HepG2 (cell line): ENCODE measurements around the gene FAM193A. TPM values are rescaled to one million over a fixed set of nuclear protein-coding genes. Genes with fewer than 3 reads are reported as not detected.

ENCODE experiments used
- ATAC-seq: fragments of 200-7000 bp; cut with Tn5 transposase; 3 replicates; pipeline ENCODE4 v1.9.1; 2020; ENCODE audit warnings: mild to moderate bottlenecking, moderate library complexity
- BruUV-seq: library from RNA; stranded (reverse); fragments of 400-500 nt; replicated peaks from 2 replicates; lab custom pipeline; 2021; lab: Mats Ljungman, UMichigan
- CTCF ChIA-PET: fragments of 300-600 bp; formaldehyde crosslinking; extraction: SDS; loops from one replicate; lab custom pipeline; 2021; ENCODE audit warnings: low total read pairs, inconsistent platforms, low intra/inter-chr PET ratio; lab: Yijun Ruan, JAX
- POLR2A ChIA-PET: fragments of 350-600 bp; sonication (Branson Sonifier 250); formaldehyde crosslinking; loops from one replicate; lab custom pipeline; 2020; ENCODE audit warnings: antibody characterized with exemption, inconsistent platforms; lab: Yijun Ruan, JAX
- DNase-seq: peaks from one replicate; pipeline ENCODE4 v3.0.0-alpha.2; 2015; ENCODE audit warnings: low spot score
- FAIRE-seq: peaks from 3 replicates; lab custom pipeline; 2011; peaks lifted over from hg19 to GRCh38; lab: Jason Lieb, UNC
- H2AFZ ChIP-seq: one replicate; pipeline ENCODE4 v1.6.1; 2011; ENCODE audit warnings: low read length, inconsistent platforms
- H3K27ac ChIP-seq: fragments of 300-600 bp; 3 replicates; pipeline ENCODE4 v1.8.0; 2011; ENCODE audit warnings: mixed run types, mild to moderate bottlenecking, mixed read lengths, low read length, inconsistent platforms; ENCODE audit not compliant: insufficient read depth; ENCODE audit errors: extremely low read length
- H3K27me3 ChIP-seq, 2 experiments: fragments of 200-600 bp in 1 of 2; 2 replicates in 1 of 2; 3 replicates in 1 of 2; pipeline versions ENCODE4 v1.6.0 to v1.8.0; 2011; ENCODE audit warnings: low read length in 2 of 2, mild to moderate bottlenecking in 2 of 2, moderate library complexity in 2 of 2, inconsistent platforms in 1 of 2; ENCODE audit not compliant: insufficient read depth in 2 of 2, control insufficient read depth in 1 of 2
- H3K36me3 ChIP-seq, 2 experiments: fragments of 200-600 bp in 1 of 2; replicated peaks in 1 of 2; 2 replicates in 1 of 2; 3 replicates in 1 of 2; pipeline versions ENCODE4 v1.5.1 to v1.8.0; 2011; ENCODE audit warnings: low read length in 2 of 2, inconsistent platforms in 1 of 2; ENCODE audit not compliant: insufficient read depth in 2 of 2, control insufficient read depth in 1 of 2
- H3K4me1 ChIP-seq: 2 replicates; pipeline ENCODE4 v1.5.1; 2012; ENCODE audit warnings: low read length, inconsistent platforms; ENCODE audit not compliant: insufficient read depth
- H3K4me2 ChIP-seq: 2 replicates; pipeline ENCODE4 v1.6.0; 2011; ENCODE audit warnings: low read depth, low read length, inconsistent platforms
- H3K4me3 ChIP-seq, 3 experiments: fragments of 200-600 bp in 1 of 3; sonication (generic), shearing (Covaris generic) in 1 of 3; replicated peaks in 1 of 3; 2 replicates each; pipeline ENCODE4 v1.5.1; 2011 to 2016; ENCODE audit warnings: low read length in 3 of 3, inconsistent platforms in 2 of 3, low read depth in 2 of 3, mild to moderate bottlenecking in 2 of 3, control low read depth in 1 of 3, mixed read lengths in 1 of 3; ENCODE audit not compliant: insufficient read depth in 1 of 3
- H3K79me2 ChIP-seq: one replicate; pipeline ENCODE4 v1.6.1; 2011; ENCODE audit warnings: low read length, inconsistent platforms; ENCODE audit not compliant: insufficient read depth
- H3K9ac ChIP-seq: 2 replicates; pipeline ENCODE4 v1.6.0; 2011; ENCODE audit warnings: mild to moderate bottlenecking, low read depth, low read length, inconsistent platforms; ENCODE audit not compliant: insufficient read depth
- H3K9me3 ChIP-seq: 2 replicates; pipeline ENCODE4 v1.5.1; 2012; ENCODE audit warnings: mild to moderate bottlenecking, low read length
- H4K20me1 ChIP-seq: 2 replicates; pipeline ENCODE4 v1.6.0; 2011; ENCODE audit warnings: inconsistent platforms, mild to moderate bottlenecking, low read length, moderate library complexity; ENCODE audit not compliant: insufficient read depth
- DRAP1 ChIP-seq: IDR thresholded peaks from 2 replicates; pipeline ENCODE4 v1.6.1; 2016; ENCODE audit warnings: missing genetic modification reagents, missing compliant biosample characterization
- HHEX ChIP-seq: IDR thresholded peaks from 2 replicates; pipeline ENCODE4 v1.6.1; 2016; ENCODE audit warnings: control low read depth
- KIAA2018 ChIP-seq: sonication (generic); formaldehyde crosslinking; IDR thresholded peaks from 2 replicates; pipeline ENCODE4 v1.5.0; 2020; ENCODE audit warnings: mild to moderate bottlenecking, missing genetic modification reagents, borderline replicate concordance
- MAX ChIP-seq: IDR thresholded peaks from 2 replicates; pipeline ENCODE4 v1.6.1; 2012; ENCODE audit warnings: inconsistent platforms
- MEIS2 ChIP-seq: sonication (generic); formaldehyde crosslinking; IDR thresholded peaks from 2 replicates; pipeline ENCODE4 v1.9.0; 2021; ENCODE audit warnings: mild to moderate bottlenecking, missing genetic modification reagents
- POLR2G ChIP-seq: fragments of 200-400 bp; formaldehyde crosslinking; IDR thresholded peaks from 2 replicates; pipeline ENCODE4 v1.6.1; 2018; ENCODE audit warnings: mild to moderate bottlenecking, low read depth, low read length, moderate library complexity
- STAT6 ChIP-seq: sonication (generic); formaldehyde crosslinking; IDR thresholded peaks from 2 replicates; pipeline ENCODE4 v1.4.0; 2020; ENCODE audit warnings: missing genetic modification reagents, mild to moderate bottlenecking, borderline replicate concordance
- U2AF2 ChIP-seq: fragments of 200-400 bp; formaldehyde crosslinking; IDR thresholded peaks from 2 replicates; pipeline ENCODE4 v1.6.1; 2017; ENCODE audit warnings: low read depth, mild to moderate bottlenecking, low read length
- ZNF260 ChIP-seq: sonication (generic); formaldehyde crosslinking; IDR thresholded peaks from 2 replicates; pipeline ENCODE4 v1.4.0; 2020; ENCODE audit warnings: missing genetic modification reagents, low read depth, mild to moderate bottlenecking, borderline replicate concordance
- ZNF317 ChIP-seq: sonication (generic); formaldehyde crosslinking; IDR thresholded peaks from 2 replicates; pipeline ENCODE4 v1.5.0; 2020; ENCODE audit warnings: mild to moderate bottlenecking, missing genetic modification reagents
- ZNF644 ChIP-seq: IDR thresholded peaks from 2 replicates; pipeline ENCODE4 v1.6.1; 2016; ENCODE audit warnings: low read depth
- ZNF674 ChIP-seq: sonication (generic); formaldehyde crosslinking; IDR thresholded peaks from 2 replicates; pipeline ENCODE4 v1.5.0; 2020; ENCODE audit warnings: low read depth, mild to moderate bottlenecking, missing genetic modification reagents
- WGBS: methylation state at CpG from one replicate; pipeline ENCODE4 v1.1.6; 2017; ENCODE audit warnings: low lambda C conversion rate; 5-methylcytosine and 5-hydroxymethylcytosine counted together
- in situ Hi-C: cut with HindIII; loops from 2 replicates; pipeline ENCODE4 v1.10.0; 2017; ENCODE audit warnings: low pct_unique_long_range_greater_than_20kb; ENCODE audit not compliant: extremely low pct_ligation_motif_present
- intact Hi-C: fragments of 100-400 bp; cut with micrococcal nuclease; formaldehyde crosslinking; loops from one replicate; pipeline ENCODE4 v1.10.0; 2022; ENCODE audit not compliant: unreplicated experiment
- polyA plus RNA-seq, 8 experiments: library from polyadenylated mRNA; depleted of rRNA in 3 of 8; stranded (reverse) in 7 of 8; unstranded in 1 of 8; fragments of >200 nt; fragmentation: Illumina TruSeq in 4 of 8; extraction: Trizol in 4 of 8; gene quantifications; 2 replicates each; pipeline versions ENCODE4 v1.2.1 to v1.2.3, GENCODE V29; 2011 to 2016; ENCODE audit warnings: low read depth in 4 of 8, missing spikeins in 1 of 8, mixed read lengths in 1 of 8; ENCODE audit not compliant: insufficient read depth in 1 of 8
- total RNA-seq, 5 experiments: library from RNA; depleted of rRNA; stranded (reverse); fragments of >200 nt; fragmentation: Illumina TruSeq; extraction: Trizol; gene quantifications; 2 replicates each; pipeline ENCODE4 v1.2.3, GENCODE V29; 2016; ENCODE audit warnings: low read depth in 1 of 5

FAM193A gene
- total and polyA plus RNA-seq, 2 of the 13 experiments (the other 11 are each of a cell fraction or from before 2014, with no cell fraction given) = 5.7 to 8.7 TPM

- H3K4me3 ChIP-seq = no peak overlapping the region
- H3K4me2 ChIP-seq = no peak overlapping the region
- H3K27ac ChIP-seq = no peak overlapping the region
- FAIRE-seq = no peak
- no peak for DNase-seq
- no peaks in the 10 kb centered on the region for H3K9me3 ChIP-seq
- ATAC-seq = no peak
- H3K27me3 ChIP-seq = no peaks in the 10 kb centered on the region
- peaks cover 4% of the 10 kb centered on the region; the same call in 1 of the 2 replicates for H4K20me1 ChIP-seq
- intact Hi-C loops = no loop called here
- H3K79me2 ChIP-seq = peaks cover 2% of the 10 kb centered on the region
- H3K9ac ChIP-seq = no peak overlapping the region
- ChIA-PET CTCF (no interaction called here), POLR2A (no interaction called here)
- H3K4me1 ChIP-seq = no peaks in the 10 kb centered on the region
- no peak overlapping the region for H2AFZ ChIP-seq
- peaks cover 41 to 65% of the 10 kb centered on the region in 2 experiments for H3K36me3 ChIP-seq
- WGBS = 98% methylated on average over 10 of the region's 15 CpGs
- BruUV-seq = no TSS peak
- in situ Hi-C loops = no loop called here
- TF ChIP-seq MEIS2 (CRISPR knock-in tag) (no peak), POLR2G (no peak), ZNF317 (no peak), DRAP1 (no peak), HHEX (CRISPR knock-in tag) (no peak), STAT6 (CRISPR knock-in tag) (no peak), ZNF674 (CRISPR knock-in tag) (no peak), ZNF260 (CRISPR knock-in tag) (no peak), MAX (no peak), ZNF644 (CRISPR knock-in tag) (no peak), KIAA2018 (CRISPR knock-in tag) (no peak), U2AF2 (no peak)
Measured at GRCh38 chr4:2512396-2513135, 23.9 kb upstream of the FAM193A start.
